Neuronal stem cell (in vitro differentiated cells): ENCODE results near the gene NME7.

Experiments used
- DNase-seq: peaks from one replicate; pipeline ENCODE4 v3.0.0-alpha.2; 2013; ENCODE audit warnings: low spot score
- H2AFZ ChIP-seq: one replicate; pipeline ENCODE4 v1.6.1; 2013; ENCODE audit warnings: mild to moderate bottlenecking, low read length, inconsistent platforms
- H2AK5ac ChIP-seq: 2 replicates; pipeline ENCODE4 v1.6.1; 2013; ENCODE audit warnings: low read depth, mild to moderate bottlenecking, inconsistent platforms, low read length, moderate library complexity, mixed read lengths
- H2BK120ac ChIP-seq: 2 replicates; pipeline ENCODE4 v1.6.1; 2013; ENCODE audit warnings: low read depth, mild to moderate bottlenecking, inconsistent platforms, low read length, moderate library complexity, mixed read lengths
- H2BK12ac ChIP-seq: one replicate; pipeline ENCODE4 v1.6.1; 2013; ENCODE audit warnings: low read length, inconsistent platforms
- H2BK15ac ChIP-seq: 2 replicates; pipeline ENCODE4 v1.6.1; 2013; ENCODE audit warnings: mild to moderate bottlenecking, low read length, inconsistent platforms, mixed read lengths
- H2BK5ac ChIP-seq: one replicate; pipeline ENCODE4 v1.6.1; 2013; ENCODE audit warnings: inconsistent platforms, mild to moderate bottlenecking, low read length, moderate library complexity
- H3K14ac ChIP-seq: one replicate; pipeline ENCODE4 v1.6.1; 2013; ENCODE audit warnings: low read length, inconsistent platforms
- H3K18ac ChIP-seq: 2 replicates; pipeline ENCODE4 v1.6.1; 2013; ENCODE audit warnings: low read length, inconsistent platforms
- H3K23ac ChIP-seq: 2 replicates; pipeline ENCODE4 v1.6.1; 2013; ENCODE audit warnings: low read depth, mild to moderate bottlenecking, mixed read lengths, low read length, inconsistent platforms; ENCODE audit not compliant: poor library complexity
- H3K27ac ChIP-seq: replicated peaks from 3 replicates; pipeline ENCODE4 v1.5.1; 2013; ENCODE audit warnings: low read length, inconsistent platforms
- H3K27me3 ChIP-seq, 3 experiments: 2 replicates each; pipeline ENCODE4 v1.6.1; 2013; ENCODE audit warnings: low read length in 3 of 3, mild to moderate bottlenecking in 2 of 3, inconsistent platforms in 1 of 3, low read depth in 1 of 3, mixed read lengths in 1 of 3, moderate library complexity in 1 of 3; ENCODE audit not compliant: control insufficient read depth in 3 of 3, insufficient read depth in 3 of 3
- H3K36me3 ChIP-seq, 2 donors: replicated peaks in 1 of 2; 2 replicates each; pipeline ENCODE4 v1.6.1; 2013; ENCODE audit warnings: low read length in 2 of 2; ENCODE audit not compliant: control insufficient read depth in 2 of 2, insufficient read depth in 2 of 2
- H3K4ac ChIP-seq: 2 replicates; pipeline ENCODE4 v1.6.1; 2013; ENCODE audit warnings: inconsistent platforms, mild to moderate bottlenecking, low read length, moderate library complexity
- H3K4me1 ChIP-seq, 2 donors: 1 replicate in 1 of 2; 2 replicates in 1 of 2; pipeline ENCODE4 v1.6.1; 2013; ENCODE audit warnings: low read length in 2 of 2, low read depth in 1 of 2; ENCODE audit not compliant: control insufficient read depth in 2 of 2, insufficient read depth in 1 of 2
- H3K4me2 ChIP-seq: one replicate; pipeline ENCODE4 v1.6.1; 2013; ENCODE audit warnings: mild to moderate bottlenecking, low read length, inconsistent platforms; ENCODE audit not compliant: insufficient read depth, poor library complexity, severe bottlenecking
- H3K4me3 ChIP-seq, 2 donors: 2 replicates each; pipeline ENCODE4 v1.5.1; 2013; ENCODE audit warnings: low read length in 2 of 2, mild to moderate bottlenecking in 2 of 2, inconsistent platforms in 1 of 2, moderate library complexity in 1 of 2
- H3K79me1 ChIP-seq: one replicate; pipeline ENCODE4 v1.6.1; 2013; ENCODE audit warnings: low read depth, mild to moderate bottlenecking, inconsistent platforms, low read length, moderate library complexity
- H3K9ac ChIP-seq: one replicate; pipeline ENCODE4 v1.6.1; 2013; ENCODE audit warnings: mild to moderate bottlenecking, low read depth, low read length, inconsistent platforms; ENCODE audit not compliant: poor library complexity
- H3K9me3 ChIP-seq, 2 donors: replicated peaks in 1 of 2; 2 replicates each; pipeline versions ENCODE3 to v1.6.1; 2013; ENCODE audit warnings: low read length in 2 of 2, mild to moderate bottlenecking in 2 of 2, inconsistent platforms in 1 of 2, low read depth in 1 of 2, mixed read lengths in 1 of 2, moderate library complexity in 1 of 2; ENCODE audit not compliant: control insufficient read depth in 2 of 2, insufficient read depth in 1 of 2
- H4K8ac ChIP-seq: one replicate; pipeline ENCODE4 v1.6.1; 2013; ENCODE audit warnings: low read depth, mild to moderate bottlenecking, inconsistent platforms, low read length, moderate library complexity
- H4K91ac ChIP-seq: one replicate; pipeline ENCODE4 v1.6.1; 2013; ENCODE audit warnings: low read length, low read depth, mild to moderate bottlenecking, inconsistent platforms; ENCODE audit not compliant: poor library complexity
- WGBS, 2 donors: extraction: QIAGEN DNeasy Blood & Tissue Kit; methylation state at CpG; one replicate each; pipeline ENCODE4 v1.1.7; 2013; ENCODE audit warnings: missing lambda C conversion rate in 2 of 2, mixed read lengths in 1 of 2; ENCODE audit not compliant: insufficient read length in 2 of 2, insufficient replicate concordance in 1 of 2; ENCODE audit errors: extremely low coverage in 2 of 2; 5-methylcytosine and 5-hydroxymethylcytosine counted together

Gene NME7

DNA sequence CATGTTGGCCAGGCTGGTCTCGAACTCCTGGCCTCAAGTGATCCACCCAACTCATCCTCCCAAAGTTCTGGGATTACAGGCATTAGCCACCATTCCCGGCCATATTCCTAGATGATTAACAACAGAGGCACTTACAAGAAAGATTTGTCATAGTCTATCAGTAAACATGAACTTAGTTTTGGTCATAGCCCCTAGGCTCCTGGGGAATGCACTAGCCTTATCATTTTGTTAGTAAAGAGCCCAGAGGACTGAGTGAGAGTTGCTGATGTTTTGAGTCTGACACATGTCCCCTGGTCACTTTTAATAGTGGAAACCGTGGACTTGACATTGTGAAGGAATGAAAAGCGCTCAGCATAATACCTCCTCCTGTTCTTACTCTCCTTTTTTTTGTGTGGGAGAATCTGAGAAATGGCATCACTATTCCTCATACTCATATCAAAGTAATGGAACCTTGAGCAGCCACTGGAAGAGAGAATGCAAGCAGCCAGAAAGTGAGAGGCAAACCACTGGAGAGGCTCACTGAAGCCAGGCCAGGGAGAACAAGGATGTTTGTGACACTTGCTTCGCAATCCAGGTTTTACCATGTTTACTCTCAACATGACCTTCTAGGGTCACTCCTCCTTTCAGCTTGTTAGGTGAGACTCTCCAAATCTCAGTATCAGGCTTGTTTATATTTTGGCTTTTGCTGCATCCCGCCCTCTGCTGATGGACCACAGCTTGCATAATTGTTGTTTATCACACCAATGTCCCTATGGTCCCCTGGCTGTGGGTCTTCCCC is 246.3 kb downstream of the NME7 start:
- no peak overlapping the region for H4K91ac ChIP-seq
- no peak overlapping the region for H3K23ac ChIP-seq
- no peak overlapping the region for H4K8ac ChIP-seq
- peaks cover 11 to 37% of the 10 kb centered on the region in 2 donors for H3K36me3 ChIP-seq
- H3K4me3 ChIP-seq: no peak overlapping the region
- no peak overlapping the region for H2AK5ac ChIP-seq
- no peaks in the 10 kb centered on the region for H3K27me3 ChIP-seq
- no CpG with 5 or more reads among the region's 6 CpGs for WGBS, 2 donors
- DNase-seq: no peak
- no peak overlapping the region for H3K4me2 ChIP-seq
- no peak overlapping the region for H2BK12ac ChIP-seq
- no peak overlapping the region for H2AFZ ChIP-seq
- no peak overlapping the region for H2BK5ac ChIP-seq
- no peaks in the 10 kb centered on the region for H3K79me1 ChIP-seq
- no peak overlapping the region for H3K27ac ChIP-seq
- H2BK15ac ChIP-seq: no peak overlapping the region
- no peak overlapping the region for H3K9ac ChIP-seq
- H3K4ac ChIP-seq: no peak overlapping the region
- H3K14ac ChIP-seq: no peak overlapping the region
- no peaks in the 10 kb centered on the region for H3K9me3 ChIP-seq
- no peak overlapping the region for H2BK120ac ChIP-seq
- H3K4me1 ChIP-seq: no peaks in the 10 kb centered on the region
- no peak overlapping the region for H3K18ac ChIP-seq

DNA sequence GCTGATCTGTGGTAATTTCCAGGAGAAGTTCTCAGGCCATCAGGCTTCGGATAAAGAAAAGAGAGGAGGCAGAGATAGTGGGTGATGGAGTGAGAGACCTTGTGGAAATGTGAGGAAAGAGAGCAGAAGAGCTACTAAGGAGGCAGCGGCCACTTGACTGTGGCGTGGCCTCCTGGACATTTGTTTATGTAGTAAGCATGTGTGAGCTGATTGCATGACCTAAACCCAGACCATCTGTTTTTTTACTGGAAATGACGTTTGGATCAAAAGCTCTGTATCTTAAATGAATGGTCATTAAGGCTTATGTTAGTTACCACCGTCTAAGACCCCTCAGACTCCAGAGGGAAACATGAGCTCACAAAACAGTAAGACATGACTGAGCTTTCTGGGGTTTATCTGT is 247.5 kb downstream of the NME7 start:
- H2BK5ac ChIP-seq: no peak overlapping the region

DNA sequence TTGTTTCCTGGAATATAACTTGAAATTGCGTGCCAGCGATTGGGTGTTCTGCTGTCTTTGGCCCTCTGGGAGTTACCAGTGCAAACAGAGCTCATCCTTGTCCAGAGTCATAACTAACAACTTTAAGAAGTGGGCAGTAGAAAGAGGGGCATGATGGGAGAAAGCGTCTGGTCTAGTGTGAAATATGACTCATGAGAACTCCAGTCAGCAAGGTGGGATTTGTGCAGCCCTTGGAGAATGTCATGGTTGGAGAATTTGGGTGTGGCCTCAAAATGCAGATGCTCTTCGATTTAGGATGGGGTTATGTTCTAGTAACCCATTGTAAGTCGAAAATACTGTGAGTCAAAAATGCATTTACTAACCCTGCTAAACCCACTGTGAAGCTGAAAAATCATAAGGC is 248.2 kb downstream of the NME7 start:
- Histone ChIP-seq H2AFZ (no peak overlapping the region), H2BK120ac (no peak overlapping the region), H3K14ac (no peak overlapping the region), H2BK12ac (no peak overlapping the region), H3K18ac (no peak overlapping the region), H3K4me1 (peaks cover 5 to 6% of the 10 kb centered on the region in 2 donors), H3K9me3 (no peaks in the 10 kb centered on the region), H3K23ac (no peak overlapping the region), H3K27me3 (no peaks in the 10 kb centered on the region), H2BK5ac (no peak overlapping the region), H3K36me3 (peaks cover 13 to 29% of the 10 kb centered on the region in 2 donors), H2BK15ac (no peak overlapping the region), H3K27ac (no peak overlapping the region), H4K8ac (no peak overlapping the region), H3K4me3 (no peak overlapping the region), H3K4me2 (no peak overlapping the region), H3K9ac (no peak overlapping the region), H3K79me1 (no peaks in the 10 kb centered on the region), H3K4ac (no peak overlapping the region), H4K91ac (no peak overlapping the region), H2AK5ac (no peak overlapping the region)
- DNase-seq: no peak
- WGBS, 2 donors: no CpG with 5 or more reads among the region's 5 CpGs

More for the DNA sequence above, 247.5 kb downstream of the NME7 start:
- Histone ChIP-seq H3K14ac (no peak overlapping the region), H3K79me1 (no peaks in the 10 kb centered on the region), H2BK120ac (no peak overlapping the region), H3K9me3 (no peaks in the 10 kb centered on the region), H3K4me3 (no peak overlapping the region), H3K27me3 (no peaks in the 10 kb centered on the region), H3K9ac (no peak overlapping the region), H3K4me2 (no peak overlapping the region), H2BK12ac (no peak overlapping the region), H3K36me3 (peaks cover 13 to 30% of the 10 kb centered on the region in 2 donors), H3K4me1 (peaks cover 5 to 6% of the 10 kb centered on the region in 2 donors), H2AFZ (no peak overlapping the region), H4K8ac (no peak overlapping the region), H3K4ac (no peak overlapping the region), H2BK15ac (no peak overlapping the region), H4K91ac (no peak overlapping the region), H3K23ac (no peak overlapping the region), H3K18ac (no peak overlapping the region), H3K27ac (no peak overlapping the region), H2AK5ac (no peak overlapping the region)
- no peak for DNase-seq
- WGBS, 2 donors: no CpG with 5 or more reads among the region's 5 CpGs

DNA sequence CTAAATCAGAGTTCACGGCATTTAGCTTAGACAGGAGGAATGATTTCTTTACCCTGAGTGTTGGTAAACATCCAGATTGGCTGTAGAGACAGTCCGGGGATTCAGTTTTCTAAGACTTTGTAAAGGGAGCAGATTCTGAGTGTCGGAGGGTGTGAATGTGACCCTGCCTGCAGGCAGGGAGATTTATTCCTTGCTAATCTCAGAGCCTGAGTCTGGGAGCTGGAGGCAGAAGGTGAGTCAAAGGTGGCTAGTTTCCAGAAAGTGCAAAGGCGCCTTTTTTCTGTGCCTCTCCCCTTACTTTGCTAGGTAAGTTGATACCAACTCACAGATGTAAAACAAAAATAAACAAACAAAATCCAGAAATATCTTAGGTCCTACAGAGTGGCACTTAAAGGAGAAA is 249.4 kb downstream of the NME7 start:
- Histone ChIP-seq H3K27me3 (no peaks in the 10 kb centered on the region), H4K91ac (no peak overlapping the region), H3K9me3 (no peaks in the 10 kb centered on the region), H4K8ac (no peak overlapping the region), H3K4me3 (no peak overlapping the region), H2BK120ac (no peak overlapping the region), H2AFZ (no peak overlapping the region), H3K14ac (no peak overlapping the region), H3K79me1 (no peaks in the 10 kb centered on the region), H3K4ac (no peak overlapping the region), H3K18ac (no peak overlapping the region), H2BK15ac (no peak overlapping the region), H2BK12ac (no peak overlapping the region), H2BK5ac (no peak overlapping the region), H3K9ac (no peak overlapping the region), H3K4me2 (no peak overlapping the region), H3K36me3 (peaks cover 16 to 33% of the 10 kb centered on the region in 2 donors), H3K27ac (no peak overlapping the region), H3K4me1 (peaks cover 5 to 6% of the 10 kb centered on the region in 2 donors), H3K23ac (no peak overlapping the region), H2AK5ac (no peak overlapping the region)
- DNase-seq: no peak
- no CpG with 5 or more reads among the region's 4 CpGs for WGBS, 2 donors
